Progenitor cell of endocrine pancreas (in vitro differentiated cells): ENCODE measurements around the gene KRT77. TPM values are rescaled to one million over a fixed set of nuclear protein-coding genes. Genes with fewer than 3 reads are reported as not detected.
"Not testable (repeated sequence)": the region's sequence is repeated elsewhere in the genome, so short reads cannot be mapped to it uniquely, and the experiment has no call there.

ENCODE experiments used
- DNase-seq: peaks from one replicate; pipeline ENCODE4 v3.0.0; 2021; ENCODE audit warnings: low spot score; ENCODE audit not compliant: unreplicated experiment
- H3K27ac Mint-ChIP-seq: 2 replicates; pipeline ENCODE4 v1.8.0; 2021; ENCODE audit warnings: mild to moderate bottlenecking, moderate library complexity, mixed read lengths
- H3K27me3 Mint-ChIP-seq: 2 replicates; pipeline ENCODE4 v1.8.0; 2021; ENCODE audit warnings: mixed read lengths
- H3K36me3 Mint-ChIP-seq: 2 replicates; pipeline ENCODE4 v1.8.0; 2022; ENCODE audit warnings: mixed read lengths; ENCODE audit not compliant: insufficient read depth
- H3K4me1 Mint-ChIP-seq: 2 replicates; pipeline ENCODE4 v1.8.0; 2021; ENCODE audit warnings: low read depth, mixed read lengths
- H3K4me3 Mint-ChIP-seq: 2 replicates; pipeline ENCODE4 v1.8.0; 2021; ENCODE audit warnings: low read depth, mild to moderate bottlenecking, moderate library complexity, mixed read lengths
- H3K9me3 Mint-ChIP-seq: 2 replicates; pipeline ENCODE4 v1.8.0; 2021; ENCODE audit warnings: low read depth, mixed read lengths
- total RNA-seq: library from RNA; stranded (reverse); gene quantifications from 2 replicates; pipeline ENCODE4 v1.2.1, GENCODE V29; 2021
- TF ChIP-seq, protein P1 (sequence below): fragments of 200-600 bp; sonication (generic); IDR thresholded peaks from one replicate; pipeline ENCODE4 v1.5.0; 2021; ENCODE audit warnings: antibody characterized with exemption, mild to moderate bottlenecking; ENCODE audit not compliant: unreplicated experiment

KRT77 gene
- total RNA-seq, 1 donor from 2014 or later, result not detected

DNA sequence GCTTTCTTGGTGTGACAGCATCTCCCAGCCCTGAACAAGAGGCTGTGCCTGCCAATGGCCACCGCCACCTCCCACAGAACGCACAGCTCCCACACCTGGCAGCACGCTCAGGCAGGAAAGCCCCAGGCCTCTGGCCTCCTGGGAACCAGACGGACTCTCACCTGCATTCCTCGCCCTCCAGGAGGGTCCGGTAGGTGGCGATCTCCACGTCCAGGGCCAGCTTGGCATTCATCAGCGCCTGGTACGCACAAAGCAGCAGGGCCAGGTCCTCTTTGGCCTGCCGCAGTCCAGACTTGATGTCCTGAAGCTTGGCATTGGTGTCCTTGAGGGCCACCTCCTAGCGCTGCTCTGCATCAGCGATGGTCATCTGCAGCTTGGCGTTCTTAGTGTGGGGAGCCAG is 12.1 kb upstream of the KRT77 start:
- DNase-seq, result peak; percentile 41
- Mint-ChIP-seq H3K27ac (no peak overlapping the region), H3K4me1 (no peaks in the 10 kb centered on the region), H3K9me3 (no peaks in the 10 kb centered on the region), H3K27me3 (peaks cover 71% of the 10 kb centered on the region), H3K36me3 (no peaks in the 10 kb centered on the region), H3K4me3 (no peak overlapping the region)
- TF ChIP-seq, protein P1, sequence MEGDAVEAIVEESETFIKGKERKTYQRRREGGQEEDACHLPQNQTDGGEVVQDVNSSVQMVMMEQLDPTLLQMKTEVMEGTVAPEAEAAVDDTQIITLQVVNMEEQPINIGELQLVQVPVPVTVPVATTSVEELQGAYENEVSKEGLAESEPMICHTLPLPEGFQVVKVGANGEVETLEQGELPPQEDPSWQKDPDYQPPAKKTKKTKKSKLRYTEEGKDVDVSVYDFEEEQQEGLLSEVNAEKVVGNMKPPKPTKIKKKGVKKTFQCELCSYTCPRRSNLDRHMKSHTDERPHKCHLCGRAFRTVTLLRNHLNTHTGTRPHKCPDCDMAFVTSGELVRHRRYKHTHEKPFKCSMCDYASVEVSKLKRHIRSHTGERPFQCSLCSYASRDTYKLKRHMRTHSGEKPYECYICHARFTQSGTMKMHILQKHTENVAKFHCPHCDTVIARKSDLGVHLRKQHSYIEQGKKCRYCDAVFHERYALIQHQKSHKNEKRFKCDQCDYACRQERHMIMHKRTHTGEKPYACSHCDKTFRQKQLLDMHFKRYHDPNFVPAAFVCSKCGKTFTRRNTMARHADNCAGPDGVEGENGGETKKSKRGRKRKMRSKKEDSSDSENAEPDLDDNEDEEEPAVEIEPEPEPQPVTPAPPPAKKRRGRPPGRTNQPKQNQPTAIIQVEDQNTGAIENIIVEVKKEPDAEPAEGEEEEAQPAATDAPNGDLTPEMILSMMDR, result peak; percentile 55

DNA sequence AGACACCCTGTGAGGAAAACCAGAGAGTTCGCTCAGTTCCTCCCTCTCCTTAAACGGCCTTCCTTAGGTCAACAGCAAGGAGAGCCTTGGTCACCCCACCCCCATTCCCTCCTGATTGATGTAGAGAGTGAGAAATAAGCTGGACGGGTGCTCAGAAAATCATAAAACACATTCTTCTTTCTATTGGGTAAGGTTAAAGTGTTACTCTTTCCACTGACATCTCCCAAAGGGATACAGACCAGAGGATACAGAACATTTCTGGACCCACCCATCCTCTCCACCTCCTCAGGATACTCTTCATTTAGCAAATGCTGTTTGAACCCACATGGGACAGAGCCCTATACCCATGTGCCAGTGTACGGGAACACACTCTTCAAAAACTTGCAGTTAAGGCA is 11.6 kb upstream of the KRT77 start:
- no peak for DNase-seq
- Mint-ChIP-seq H3K4me3 (peak overlapping the region; percentile 24), H3K27me3 (peaks cover 66% of the 10 kb centered on the region), H3K36me3 (no peaks in the 10 kb centered on the region), H3K4me1 (no peaks in the 10 kb centered on the region), H3K9me3 (no peaks in the 10 kb centered on the region), H3K27ac (no peak overlapping the region)
- TF ChIP-seq, protein P1, result no peak

DNA sequence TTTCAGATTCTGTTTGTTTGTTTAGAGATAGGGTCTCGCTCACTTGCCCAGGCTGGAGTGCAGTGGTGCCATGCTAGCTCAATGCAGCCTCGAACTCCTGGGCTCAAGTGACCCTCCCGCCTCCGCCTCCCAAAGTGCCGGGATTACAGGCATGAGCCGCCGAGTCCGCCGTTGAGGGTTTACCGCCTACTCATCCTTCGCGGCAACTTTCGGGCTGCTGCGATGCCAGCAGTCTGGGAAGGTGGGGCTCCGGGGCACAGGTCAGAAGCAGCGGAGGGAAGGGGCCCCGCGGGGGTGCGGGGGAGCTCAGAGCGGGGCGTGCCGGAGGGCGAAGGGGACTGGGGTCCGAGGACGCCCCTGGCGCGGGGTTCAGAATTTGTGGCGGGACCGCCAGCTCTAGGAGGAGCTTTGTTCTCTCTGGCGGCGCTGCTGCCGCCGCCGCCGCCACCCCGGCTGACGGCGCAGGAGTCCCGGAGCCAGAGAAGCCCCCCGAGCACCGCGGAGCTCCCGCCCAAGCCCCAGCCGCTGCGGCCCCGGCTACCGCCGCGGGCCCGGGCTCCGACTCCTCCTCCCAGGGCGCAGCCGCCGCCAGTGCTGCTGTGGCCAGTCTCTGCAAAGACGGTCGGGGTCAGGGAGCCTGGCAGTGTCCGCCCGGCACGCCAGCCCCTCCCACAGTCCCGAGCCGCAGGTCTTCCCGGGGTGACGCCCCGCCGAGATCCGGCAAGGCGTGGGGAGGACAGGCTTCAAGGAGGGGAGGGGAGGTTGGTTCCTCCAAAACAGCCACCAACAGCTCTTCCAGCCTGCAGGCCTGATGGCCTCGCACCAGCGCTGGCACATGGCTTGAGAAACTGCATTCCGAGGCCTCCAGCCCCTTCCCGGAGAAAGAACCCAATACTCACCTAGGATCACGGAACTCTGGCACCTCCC is 10.9 kb upstream of the KRT77 start:
- DNase-seq, result peak; percentile 27
- no peak overlapping the region for H3K27ac Mint-ChIP-seq
- TF ChIP-seq, protein P1, result no peak
- H3K4me1 Mint-ChIP-seq, result no peaks in the 10 kb centered on the region
- no peaks in the 10 kb centered on the region for H3K9me3 Mint-ChIP-seq
- H3K36me3 Mint-ChIP-seq, result no peaks in the 10 kb centered on the region
- peaks cover 67% of the 10 kb centered on the region for H3K27me3 Mint-ChIP-seq
- peak overlapping the region; percentile 32 for H3K4me3 Mint-ChIP-seq

DNA sequence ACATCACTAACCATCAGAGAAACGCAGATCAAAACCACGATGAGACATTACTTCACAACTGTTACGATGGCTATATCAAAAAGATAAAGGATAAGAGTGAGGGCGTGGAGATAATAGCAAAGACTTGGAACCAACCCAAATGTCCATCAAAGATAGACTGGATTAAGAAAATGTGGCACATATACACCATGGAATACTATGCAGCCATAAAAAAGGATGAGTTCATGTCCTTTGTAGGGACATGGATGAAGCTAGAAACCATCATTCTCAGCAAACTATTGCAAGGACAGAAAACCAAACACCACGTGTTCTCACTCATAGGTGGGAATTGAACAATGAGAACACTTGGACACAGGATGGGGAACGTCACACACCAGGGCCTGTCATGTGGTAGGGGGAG is 8.8 kb upstream of the KRT77 start:
- not testable (repeated sequence) for H3K27ac Mint-ChIP-seq, H3K36me3 Mint-ChIP-seq, DNase-seq, H3K9me3 Mint-ChIP-seq, H3K4me1 Mint-ChIP-seq, H3K4me3 Mint-ChIP-seq
- H3K27me3 Mint-ChIP-seq, result peaks cover 60% of the 10 kb centered on the region

DNA sequence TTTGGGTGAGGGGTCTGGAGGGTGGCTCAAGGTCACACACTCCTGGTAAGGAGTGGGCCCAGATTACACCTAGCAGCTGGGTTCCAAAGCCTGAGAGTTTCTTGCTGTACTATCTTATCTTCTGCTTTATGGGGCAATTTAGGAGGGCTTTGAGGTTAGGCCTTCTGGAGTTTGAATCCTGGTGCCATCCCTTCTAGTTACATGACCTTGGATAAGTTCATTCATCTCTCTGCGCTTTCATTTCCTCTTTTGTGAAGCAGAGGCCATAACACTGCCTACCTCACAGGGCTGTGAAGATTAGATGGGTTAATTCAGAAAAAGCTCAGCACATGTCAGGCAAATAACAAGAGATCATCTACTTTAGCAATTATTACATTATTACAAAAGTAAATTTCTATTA is 7.4 kb upstream of the KRT77 start:
- H3K4me1 Mint-ChIP-seq, result no peaks in the 10 kb centered on the region
- peaks cover 52% of the 10 kb centered on the region for H3K27me3 Mint-ChIP-seq
- H3K9me3 Mint-ChIP-seq, result no peaks in the 10 kb centered on the region
- TF ChIP-seq, protein P1, result no peak
- no peaks in the 10 kb centered on the region for H3K36me3 Mint-ChIP-seq
- H3K27ac Mint-ChIP-seq, result no peak overlapping the region
- H3K4me3 Mint-ChIP-seq, result no peak overlapping the region
- DNase-seq, result no peak

DNA sequence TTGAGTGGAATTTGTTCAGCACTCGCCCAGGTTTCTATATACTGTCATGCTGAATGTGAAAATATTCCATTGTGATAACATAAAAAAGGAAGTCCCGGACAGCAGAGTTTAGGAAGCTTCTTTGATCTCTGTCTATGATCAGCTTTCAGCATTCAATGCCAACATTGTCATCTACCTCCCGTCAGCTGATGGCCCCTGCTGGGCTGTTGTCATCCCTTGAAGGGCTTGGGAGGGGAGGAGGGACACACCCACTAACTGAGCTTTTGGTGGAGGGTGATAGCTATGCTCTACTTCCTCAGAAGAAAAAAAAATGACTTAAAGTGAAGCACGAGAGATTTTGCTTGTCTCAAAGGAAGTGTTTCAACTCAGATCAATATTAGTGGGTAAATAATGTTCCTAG is 4.7 kb upstream of the KRT77 start:
- Mint-ChIP-seq H3K4me3 (no peak overlapping the region), H3K27ac (no peak overlapping the region), H3K27me3 (peaks cover 39% of the 10 kb centered on the region), H3K36me3 (no peaks in the 10 kb centered on the region), H3K4me1 (no peaks in the 10 kb centered on the region), H3K9me3 (no peaks in the 10 kb centered on the region)
- TF ChIP-seq, protein P1, result no peak
- DNase-seq, result no peak
